Measurements from ENCODE around the gene RTN1.

DNA sequence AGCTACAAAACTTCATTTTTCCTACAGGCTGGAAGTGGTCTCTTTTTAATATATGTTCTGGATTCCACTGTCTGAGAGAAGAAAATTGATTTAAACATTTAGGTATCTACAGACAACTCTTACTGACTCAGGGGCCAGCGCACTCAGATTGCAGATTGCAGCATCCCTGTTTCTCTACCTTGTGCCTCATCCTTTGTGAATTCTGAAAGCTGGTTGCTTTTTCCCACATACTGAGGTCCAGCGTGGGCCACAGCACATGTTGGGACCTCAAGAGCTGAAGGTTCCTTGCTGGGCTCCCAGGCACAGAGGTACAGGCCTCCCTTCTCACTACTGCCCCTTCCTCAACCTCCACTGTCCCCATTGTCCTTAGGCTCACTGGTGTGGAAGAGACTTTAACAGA lies 192.2 kb downstream of the RTN1 start:
- no peak for TF ChIP-seq BHLHE40 (IDR thresholded peaks at IDR 0.05; ENCODE audit: low read depth, low read length)
- no peak for TF ChIP-seq CEBPB (IDR thresholded peaks at IDR 0.05)
- TF ChIP-seq CTCF (IDR thresholded peaks at IDR 0.05) = no peak
- no peak for TF ChIP-seq POLR2A (IDR thresholded peaks at IDR 0.05; ENCODE audit: low read length)
- no peak for TF ChIP-seq HOXB5 (CRISPR knock-in tag; IDR thresholded peaks at IDR 0.05)
- no peak for TF ChIP-seq FOSL2 (IDR thresholded peaks at IDR 0.05)
- TF ChIP-seq FOSL2 (CRISPR knock-in tag; IDR thresholded peaks at IDR 0.05) = no peak
- TF ChIP-seq JUN (IDR thresholded peaks at IDR 0.05) = no peak
- TF ChIP-seq POLR2AphosphoS2 (conservative IDR thresholded peaks at IDR 0.05; ENCODE audit: low read length) = no peak
- no peak for TF ChIP-seq TP53 (CRISPR knock-in tag; IDR thresholded peaks at IDR 0.05)
